Measurements from ENCODE around the gene MAFB. TPM values are rescaled to one million over a fixed set of nuclear protein-coding genes. Genes with fewer than 3 reads are reported as not detected.
A peak's percentile ranks its signal among the peaks of the same experiment; 100 is the strongest.

The MAFB gene
- polyA plus RNA-seq, 3 donors, result 115 to 128 (median 128) TPM

DNA sequence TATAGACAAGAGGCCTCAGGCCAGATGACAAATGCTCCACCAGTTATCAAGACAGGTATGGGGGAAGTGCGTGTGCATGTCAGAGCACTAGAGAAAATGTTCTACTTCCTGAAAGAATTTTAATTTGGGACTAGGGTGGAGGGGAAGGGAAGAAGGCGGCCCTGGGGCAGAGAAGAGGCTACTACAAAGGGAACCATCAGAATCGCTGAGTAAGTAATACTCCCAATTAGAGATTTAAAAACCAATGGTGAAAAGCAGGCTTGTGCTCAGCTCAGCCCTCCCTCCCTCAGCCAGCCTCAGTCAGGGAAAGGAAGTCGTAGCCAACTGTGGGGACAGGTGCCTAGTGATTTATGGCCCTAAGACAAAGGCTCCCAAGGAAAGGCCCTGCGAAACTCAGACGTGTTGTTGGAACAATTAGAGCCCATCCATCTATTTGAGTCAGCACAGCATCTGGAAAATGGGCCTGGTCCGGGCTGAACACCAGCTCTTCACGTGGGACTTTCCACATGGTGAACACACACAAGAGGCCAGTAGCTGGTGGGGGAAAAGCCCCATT is 15.0 kb upstream of the MAFB start:
- DNase-seq (ENCODE audit: low read depth in 3 of 3, low spot score in 2 of 3), result no peak

DNA sequence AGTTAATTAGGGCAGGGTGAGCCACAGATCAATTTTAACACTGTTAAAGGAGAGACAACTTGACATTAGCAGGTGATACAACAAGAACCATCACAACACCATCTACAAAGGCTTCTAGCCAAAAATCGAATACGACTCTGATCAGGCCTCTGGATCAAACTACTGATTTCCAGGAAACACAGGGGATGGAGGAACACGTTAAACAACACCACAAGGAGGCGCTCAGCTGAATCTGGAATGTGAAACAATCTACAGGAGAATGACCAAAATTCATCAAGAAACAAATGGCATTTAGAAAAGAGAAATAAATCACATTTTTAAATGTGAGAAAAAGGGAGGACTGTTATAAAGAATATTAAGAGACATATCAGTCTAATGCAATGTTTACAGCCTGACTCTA is 13.5 kb upstream of the MAFB start:
- DNase-seq (ENCODE audit: low read depth in 3 of 3, low spot score in 2 of 3), result no peak

DNA sequence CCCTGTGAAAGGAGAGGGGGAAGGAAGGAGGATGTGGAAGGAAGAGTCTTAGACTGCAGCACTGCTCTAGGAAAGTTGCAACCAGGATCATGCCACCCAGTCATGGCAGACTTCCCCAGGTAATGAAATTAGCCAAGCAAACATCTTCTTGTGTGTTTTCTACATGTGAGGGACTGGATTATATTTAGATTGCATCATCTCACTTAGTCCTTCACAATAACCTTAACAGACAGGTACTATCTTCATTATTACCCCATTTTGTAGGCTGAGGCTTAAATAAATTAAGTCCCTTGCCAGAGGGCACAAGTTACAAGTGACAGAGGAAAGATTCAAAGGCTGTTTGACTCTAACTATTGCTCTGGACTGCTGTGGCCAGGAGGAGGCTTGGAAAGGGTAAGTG is 9.7 kb upstream of the MAFB start:
- DNase-seq (ENCODE audit: low read depth in 3 of 3, low spot score in 2 of 3), result no peak

DNA sequence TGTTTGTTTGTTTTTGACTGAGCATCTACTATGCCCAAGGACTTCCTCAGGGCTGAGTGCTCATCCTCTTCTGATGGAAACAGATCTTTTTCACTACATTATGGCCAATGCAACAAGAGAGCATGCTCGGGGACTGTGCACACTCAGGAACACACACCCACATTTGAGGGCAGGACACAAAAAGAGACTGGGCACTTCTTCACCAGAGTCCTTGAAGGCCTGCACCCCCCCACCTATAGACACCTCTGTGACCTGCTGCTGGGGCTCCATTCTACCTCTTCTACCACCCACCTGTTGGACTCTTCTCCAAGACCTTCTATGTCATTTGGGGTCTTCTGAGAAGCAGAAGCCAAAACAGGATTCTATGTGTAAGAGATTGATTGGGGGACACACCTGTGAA is 9.2 kb upstream of the MAFB start:
- DNase-seq (ENCODE audit: low read depth in 3 of 3, low spot score in 2 of 3), result no peak

DNA sequence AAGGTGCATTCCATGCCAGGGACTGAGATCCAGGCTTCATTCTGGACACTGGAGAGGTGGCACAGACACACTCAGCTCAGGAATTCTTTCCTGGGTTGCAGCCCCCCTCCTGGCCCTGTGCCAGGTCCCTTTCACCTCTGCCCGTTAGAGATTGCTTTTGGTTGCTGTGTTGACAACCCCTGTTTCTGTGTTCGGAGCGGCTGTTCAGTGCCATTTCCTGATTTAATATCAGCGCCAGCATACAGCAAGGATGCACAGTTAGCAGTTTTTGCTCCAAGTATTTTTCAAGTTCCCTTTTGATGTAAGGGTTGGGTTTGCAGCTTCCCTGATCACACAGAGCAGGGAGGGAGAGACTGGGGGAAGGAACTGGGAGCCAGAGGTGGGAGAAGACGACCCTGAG is 8.5 kb upstream of the MAFB start:
- no peak for DNase-seq (ENCODE audit: low read depth in 3 of 3, low spot score in 2 of 3)

DNA sequence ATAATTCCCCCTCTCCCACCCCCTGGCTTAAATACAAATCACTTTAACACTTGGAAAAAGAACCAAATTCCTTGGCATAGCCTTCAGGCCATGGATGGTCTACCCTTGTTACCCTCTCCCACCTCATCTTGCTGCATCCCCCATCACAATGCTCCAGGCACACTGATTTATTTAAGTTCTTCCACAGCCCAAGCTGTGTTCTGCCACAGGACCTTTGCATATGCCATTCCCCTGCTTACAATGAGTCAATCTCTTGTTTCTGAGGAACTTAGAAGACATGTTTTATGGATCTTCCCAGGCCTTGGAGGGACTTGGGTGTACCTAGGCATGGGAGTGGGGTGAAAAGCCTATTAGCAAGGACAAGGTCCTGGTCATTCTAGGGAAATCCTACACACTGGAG is 6.2 kb upstream of the MAFB start:
- no peak for DNase-seq (ENCODE audit: low read depth in 3 of 3, low spot score in 2 of 3)

DNA sequence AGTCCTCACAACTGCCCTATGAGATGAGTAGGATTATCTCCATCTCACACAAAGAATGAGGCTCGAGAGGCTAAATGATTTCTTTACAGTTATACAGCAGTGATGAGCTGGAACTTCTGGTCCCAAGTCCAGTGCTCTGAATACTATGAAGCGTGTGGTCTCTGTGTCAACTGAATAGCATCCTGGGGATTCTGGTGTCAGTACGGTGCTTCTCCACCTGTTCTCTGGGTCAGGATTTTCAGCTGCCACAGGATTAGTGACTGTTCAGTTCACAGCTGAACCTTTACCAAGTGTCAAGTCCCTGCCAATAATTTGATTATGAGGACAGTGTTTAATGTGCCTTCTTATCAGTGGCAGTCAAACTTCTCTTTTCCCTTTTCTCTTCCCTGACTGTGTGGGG is 5.2 kb upstream of the MAFB start:
- no peak for DNase-seq (ENCODE audit: low read depth in 3 of 3, low spot score in 2 of 3)

DNA sequence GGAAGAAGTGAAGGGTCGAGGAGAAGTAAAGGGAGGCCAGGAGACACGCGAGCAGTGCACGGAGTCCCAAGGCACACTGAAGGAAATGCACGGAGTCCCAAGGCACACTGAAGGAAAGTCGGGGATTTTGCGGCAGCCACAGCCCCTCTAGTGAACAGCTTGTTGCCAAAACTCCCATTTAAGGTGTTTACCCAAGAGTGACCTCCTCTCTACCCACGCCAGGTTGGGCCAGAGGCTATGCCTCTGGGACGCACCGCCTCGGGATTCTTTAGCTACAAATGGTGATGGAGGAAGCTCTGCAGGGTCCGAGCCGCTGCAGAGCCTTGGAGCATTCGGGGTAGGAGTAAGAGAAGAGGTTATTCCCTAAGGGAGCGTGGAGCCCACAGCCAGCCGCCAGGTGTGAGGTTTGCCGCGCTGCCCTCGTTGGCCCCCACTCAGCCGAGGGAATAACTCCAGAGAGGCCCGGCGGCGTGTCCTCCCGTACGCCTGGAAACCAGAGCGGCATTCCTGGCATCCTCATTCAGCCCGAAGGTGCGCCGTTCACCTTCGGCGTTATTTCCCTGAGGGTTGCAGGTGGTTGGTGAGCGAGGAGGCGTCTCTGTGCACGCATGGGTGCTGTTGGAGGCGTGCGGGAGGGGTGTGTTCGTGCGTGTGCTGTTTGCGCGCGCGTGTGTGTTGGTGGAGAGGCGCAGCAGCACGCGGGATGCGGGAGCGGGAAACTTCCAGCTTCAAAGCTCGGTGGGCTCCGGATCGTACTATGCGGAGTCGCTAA is 3.4 kb upstream of the MAFB start:
- no peak for DNase-seq (ENCODE audit: low read depth in 3 of 3, low spot score in 2 of 3)

DNA sequence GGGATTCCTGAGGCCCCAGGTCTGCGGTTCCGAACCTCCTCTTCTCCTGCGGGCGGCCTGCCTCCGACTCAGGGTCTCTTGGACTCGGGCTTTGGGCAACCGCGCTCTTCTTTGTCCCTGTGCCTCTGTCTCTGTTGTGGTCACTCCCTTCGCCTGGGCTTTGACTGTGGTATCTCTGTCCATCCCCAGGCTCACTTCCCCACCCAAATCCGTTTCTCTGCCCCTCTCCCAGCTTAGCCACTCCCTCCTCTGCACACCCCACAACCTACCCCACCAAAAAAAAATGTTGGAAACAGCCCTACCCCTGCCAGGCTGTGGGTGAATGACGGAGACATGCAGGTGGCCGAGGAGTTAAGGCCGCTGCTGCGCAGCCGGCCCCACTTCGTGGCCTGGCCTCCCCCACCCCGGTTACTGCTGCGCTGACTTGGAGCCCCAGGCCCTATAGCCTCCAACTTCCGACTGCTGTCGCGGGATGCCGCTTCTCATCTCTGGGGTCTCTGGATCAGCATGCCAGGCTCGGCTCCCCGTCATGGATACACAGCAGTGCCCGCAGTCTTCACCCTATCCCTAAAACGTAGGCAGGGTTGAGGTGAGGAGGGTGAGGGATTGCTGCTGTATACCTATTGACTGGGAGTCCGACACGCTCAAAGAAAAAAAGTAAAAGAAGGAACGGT is 2.7 kb upstream of the MAFB start:
- DNase-seq (ENCODE audit: low read depth in 3 of 3, low spot score in 2 of 3), result no peak

DNA sequence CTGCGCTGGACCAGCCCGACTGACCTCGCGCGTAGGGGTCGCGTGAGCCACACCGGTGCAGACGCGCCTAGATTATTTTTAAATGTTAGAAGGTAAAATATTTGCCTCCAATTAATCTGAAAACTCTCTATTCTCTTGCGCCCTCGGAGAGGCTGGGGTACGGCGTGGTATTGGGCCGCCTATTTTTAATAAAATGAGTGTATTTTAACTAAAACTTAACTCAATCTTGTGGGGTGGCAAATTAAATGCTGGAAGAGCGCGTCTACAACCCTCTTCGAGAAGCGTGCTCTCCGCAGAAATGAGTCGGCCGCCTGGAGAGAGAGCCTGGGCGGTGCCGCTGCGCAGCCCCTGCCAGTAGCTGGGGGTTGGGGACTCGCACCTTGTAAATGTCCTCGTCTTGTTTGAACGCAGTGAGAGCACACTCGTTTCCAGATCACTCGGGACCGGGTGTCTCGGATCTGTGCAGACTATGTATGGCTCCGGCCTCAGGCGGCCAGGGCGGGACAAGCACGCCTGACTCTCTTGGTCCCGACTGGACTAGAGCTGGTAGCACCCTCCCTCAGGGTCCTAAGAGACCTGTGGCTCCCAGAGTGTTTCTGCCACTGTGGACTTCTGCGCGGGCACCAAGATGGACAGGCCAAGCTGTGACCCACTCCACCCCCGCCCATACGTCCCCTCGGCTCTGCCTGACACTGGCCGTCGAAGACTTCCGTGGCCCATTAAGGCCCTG is 2.0 kb upstream of the MAFB start:
- no peak for DNase-seq (ENCODE audit: low read depth in 3 of 3, low spot score in 2 of 3)

DNA sequence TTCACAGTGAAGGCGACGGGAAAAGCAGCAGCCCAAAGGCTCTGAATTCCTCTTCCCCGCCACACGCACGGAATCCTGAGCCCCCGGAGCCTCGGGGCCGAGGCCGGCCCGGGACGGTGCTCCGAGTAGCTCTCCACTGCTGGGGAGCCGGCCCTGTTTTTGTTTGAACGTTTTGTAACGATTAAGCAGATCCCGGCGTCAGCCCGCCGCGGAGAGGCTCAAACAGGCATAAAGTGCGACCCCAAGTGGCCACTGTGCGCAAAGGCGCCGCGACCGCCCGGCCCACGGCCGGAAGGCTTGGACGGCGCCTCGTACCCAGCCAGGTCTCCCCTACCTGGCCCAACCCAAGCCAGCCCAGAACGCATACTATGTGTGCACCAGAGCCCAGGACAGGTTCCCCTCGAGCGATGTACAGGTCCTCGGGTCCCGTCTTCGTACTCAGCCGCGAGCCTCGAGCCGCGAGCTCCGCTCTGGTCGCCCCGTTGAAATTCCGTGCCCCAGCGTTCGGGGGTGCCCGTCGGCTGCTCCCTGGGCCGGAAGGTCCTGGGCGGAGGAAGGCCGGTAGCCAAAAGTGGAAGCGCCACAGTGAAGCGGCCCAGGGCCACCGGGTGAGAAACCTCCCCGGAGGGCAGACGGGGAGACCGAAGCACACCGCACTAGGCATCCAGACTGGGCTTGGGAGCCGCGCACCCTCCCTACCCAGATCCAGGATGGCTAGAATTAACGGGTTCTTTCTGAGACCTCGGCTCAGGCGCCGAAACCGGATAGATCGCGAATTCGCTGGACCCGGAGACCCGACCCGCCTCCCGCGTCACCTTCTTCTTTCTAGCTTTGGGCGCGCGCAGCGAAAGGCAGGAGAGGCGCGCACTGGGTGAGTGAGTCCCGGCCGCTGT is 1.2 kb upstream of the MAFB start:
- peak; percentile 77 to 85 (median 84) for DNase-seq (ENCODE audit: low read depth in 3 of 3, low spot score in 2 of 3)

DNA sequence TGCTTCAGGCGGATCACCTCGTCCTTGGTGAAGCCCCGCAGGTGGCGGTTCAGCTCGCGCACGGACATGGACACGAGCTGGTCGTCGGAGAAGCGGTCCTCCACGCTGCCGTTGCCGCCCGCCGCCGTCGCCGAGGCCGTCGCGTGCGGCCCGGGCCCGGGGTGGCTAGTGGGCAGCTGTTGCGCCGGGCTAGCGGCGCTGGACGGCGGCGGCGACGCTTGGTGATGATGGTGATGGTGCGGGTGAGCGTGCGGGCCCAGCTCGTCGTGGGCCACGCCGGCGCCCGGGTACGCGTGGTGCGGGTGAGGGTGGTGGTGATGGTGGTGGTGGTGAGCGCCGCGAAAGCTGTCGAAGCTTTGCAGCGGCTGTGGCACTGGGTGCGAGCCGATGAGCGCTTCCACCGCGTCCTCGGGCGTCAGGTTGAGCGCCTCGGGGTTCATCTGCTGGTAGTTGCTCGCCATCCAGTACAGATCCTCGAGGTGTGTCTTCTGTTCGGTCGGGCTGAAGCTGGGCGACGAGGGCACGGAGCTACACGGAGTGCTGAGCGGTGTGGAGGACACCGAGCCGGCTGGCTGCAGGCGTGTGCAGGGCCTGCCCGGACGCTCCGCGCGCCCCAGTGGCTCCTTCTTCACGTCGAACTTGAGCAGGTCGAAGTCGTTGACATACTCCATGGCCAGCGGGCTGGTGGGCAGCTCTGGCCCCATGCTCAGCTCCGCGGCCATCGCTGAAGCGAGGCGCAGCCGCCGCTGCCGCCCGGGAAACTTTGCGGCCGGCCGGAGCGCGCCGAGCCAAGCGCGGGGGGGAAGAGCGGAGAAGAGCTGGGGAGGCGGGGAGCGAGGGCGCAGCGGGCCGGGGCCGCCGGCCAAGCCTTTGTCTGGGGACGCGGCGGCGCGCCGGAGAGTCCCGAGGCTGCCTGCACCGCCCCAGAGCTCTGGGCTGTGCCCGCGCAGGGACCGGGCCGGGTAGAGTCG is 622 bp downstream of the MAFB start:
- DNase-seq (ENCODE audit: low read depth in 3 of 3, low spot score in 2 of 3), result no peak

DNA sequence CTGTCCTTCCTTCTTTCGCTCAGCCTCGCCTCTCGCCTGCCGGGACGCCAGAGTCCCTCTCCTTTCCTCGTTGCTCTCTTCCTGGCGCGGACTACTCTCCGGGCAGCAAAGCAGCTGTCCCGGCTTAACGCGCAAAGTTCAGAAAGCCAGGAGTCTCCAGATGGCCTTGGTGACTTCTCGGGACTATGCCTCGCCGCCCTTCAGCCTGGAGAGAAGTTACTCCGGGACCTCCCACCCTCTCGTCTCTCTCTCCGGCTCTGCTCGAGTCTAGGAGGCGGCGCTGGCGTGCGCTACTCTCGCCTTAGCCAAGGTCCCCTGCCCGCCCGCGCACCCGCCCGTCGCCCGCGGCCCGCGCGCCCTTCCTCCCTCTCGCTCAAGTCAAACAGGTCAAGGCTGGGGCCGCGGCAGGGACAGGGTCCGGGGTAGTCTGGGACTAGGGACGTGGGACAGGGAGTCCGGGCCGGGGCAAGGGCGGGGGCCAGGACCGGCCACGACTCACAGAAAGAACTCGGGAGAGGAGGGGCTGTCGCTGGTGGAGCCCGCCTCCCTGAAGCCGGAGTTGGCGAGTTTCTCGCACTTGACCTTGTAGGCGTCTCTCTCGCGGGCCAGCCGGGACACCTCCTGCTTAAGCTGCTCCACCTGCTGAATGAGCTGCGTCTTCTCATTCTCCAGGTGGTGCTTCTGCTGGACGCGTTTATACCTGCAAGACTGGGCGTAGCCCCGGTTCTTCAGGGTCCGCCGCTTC is 1.5 kb downstream of the MAFB start:
- DNase-seq (ENCODE audit: low read depth in 3 of 3, low spot score in 2 of 3), result no peak

DNA sequence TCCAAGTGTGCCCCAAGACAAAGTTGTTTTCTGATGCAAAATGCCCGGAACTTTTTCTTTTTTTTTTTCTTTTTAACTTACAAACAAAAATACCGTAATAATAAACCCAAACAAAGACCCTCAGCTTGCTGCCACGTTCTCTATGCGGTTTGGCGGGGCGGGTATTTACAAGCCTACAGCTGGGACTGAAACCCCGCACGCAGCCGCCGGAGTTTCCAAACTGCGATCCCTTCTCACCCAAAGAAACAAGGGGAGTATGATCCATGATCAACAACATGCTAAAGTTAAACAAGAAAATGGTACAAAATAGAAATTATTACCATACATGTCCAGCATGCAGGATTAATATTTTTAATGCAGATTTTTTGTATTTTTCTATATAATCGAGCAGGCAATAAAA is 2.1 kb downstream of the MAFB start:
- DNase-seq (ENCODE audit: low read depth in 3 of 3, low spot score in 2 of 3), result no peak

DNA sequence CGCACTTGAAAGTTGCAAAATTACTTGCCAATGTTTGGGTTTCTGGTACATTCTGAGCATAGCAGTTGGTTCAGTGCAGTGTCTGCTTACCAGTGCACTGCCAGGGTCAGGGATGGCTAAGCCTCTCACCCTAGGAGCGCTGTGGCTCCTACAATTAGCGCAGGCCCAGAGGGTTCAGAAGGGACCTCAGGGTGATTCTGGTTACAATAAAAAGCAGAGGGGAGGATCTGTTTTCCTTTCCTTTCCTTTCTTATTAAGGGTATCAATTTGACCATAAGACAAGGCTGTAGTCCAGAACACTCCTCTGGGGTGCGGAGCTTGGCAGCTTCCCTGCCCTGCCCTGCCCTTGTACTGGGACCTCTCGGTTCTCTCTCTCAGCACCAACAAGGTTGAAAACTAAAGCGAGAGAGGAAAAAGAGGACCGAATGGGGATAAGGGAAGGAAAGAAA is 2.6 kb downstream of the MAFB start:
- no peak for DNase-seq (ENCODE audit: low read depth in 3 of 3, low spot score in 2 of 3)

DNA sequence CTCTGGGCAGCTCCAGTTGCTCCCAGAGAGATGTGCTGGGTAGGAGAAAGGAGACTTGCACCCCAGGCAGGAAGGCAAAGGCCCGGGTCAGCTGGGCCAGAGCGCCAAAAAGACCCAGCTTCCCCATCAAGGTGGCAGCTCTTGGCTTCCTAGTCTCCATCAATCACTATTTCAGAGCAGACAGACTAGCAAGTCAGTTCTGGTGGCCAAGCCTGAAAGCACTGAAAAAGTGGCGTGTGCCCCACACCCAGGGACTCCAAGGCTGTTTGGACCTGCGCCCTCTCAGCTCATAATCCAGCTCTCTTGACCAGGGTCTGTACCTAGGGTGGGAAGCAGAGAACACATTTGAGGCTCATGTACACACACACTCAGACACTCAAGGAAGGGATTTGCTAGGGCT is 3.7 kb downstream of the MAFB start:
- DNase-seq (ENCODE audit: low read depth in 3 of 3, low spot score in 2 of 3), result no peak

DNA sequence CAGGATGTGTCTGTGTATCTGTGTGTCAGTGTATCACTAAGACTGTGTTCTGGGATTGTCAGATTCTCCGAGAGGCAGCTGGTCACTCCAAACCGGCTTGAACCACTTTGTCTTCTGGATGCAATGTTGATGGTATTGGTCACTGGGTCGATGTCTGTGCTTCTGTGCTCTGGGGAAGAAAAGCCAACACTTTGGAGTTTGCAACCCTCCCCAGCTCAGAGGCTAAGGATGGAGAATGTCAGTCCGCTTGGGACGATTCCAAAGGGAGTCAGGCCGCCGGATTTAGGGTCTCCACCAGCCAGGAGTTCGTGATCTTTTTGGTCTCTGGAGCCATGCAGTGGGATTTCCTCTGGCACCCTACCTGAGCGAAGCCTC is 5.2 kb downstream of the MAFB start:
- no peak for DNase-seq (ENCODE audit: low read depth in 3 of 3, low spot score in 2 of 3)

DNA sequence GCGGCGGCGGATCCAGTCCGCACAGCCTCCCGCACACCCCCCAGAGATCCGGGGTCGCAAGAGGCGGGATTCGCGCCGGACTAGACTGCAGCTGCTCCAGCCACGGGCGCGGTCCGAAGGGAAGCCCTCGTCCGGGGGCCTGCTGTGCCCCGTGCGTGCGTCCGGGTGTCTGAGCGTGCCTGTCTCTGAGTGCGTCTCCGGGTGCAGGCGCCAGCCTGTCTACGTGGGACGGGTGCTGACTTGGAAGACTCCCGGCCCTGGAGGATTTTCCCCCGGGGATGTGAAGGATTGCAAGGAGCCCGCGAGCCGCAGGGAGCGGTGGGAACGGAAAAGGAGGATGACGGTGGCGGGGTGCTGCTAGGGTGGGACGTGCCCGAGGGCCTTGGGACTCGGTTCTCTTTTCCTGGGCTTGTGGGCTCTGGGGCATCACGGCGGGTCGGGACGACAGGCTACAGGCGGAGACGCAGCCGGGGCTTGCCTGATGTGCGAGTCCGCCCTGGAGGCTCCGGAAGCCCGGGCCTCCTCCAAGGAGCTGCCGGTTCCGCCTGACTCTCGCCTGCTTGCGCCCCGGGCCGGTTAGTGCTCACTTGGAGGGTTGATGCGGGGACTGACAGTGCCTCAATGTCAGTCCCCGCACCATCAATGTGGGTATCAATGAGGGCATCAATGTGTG is 5.7 kb downstream of the MAFB start:
- no peak for DNase-seq (ENCODE audit: low read depth in 3 of 3, low spot score in 2 of 3)
